GM12801 (cell line): ENCODE measurements around the gene MVB12A.

ENCODE experiments used
- TF ChIP-seq, protein P1 (sequence below): IDR thresholded peaks from one replicate; pipeline ENCODE4 v1.5.1; 2011; ENCODE audit warnings: control low read depth; ENCODE audit not compliant: insufficient read length; ENCODE audit errors: extremely low read depth

Gene MVB12A

DNA sequence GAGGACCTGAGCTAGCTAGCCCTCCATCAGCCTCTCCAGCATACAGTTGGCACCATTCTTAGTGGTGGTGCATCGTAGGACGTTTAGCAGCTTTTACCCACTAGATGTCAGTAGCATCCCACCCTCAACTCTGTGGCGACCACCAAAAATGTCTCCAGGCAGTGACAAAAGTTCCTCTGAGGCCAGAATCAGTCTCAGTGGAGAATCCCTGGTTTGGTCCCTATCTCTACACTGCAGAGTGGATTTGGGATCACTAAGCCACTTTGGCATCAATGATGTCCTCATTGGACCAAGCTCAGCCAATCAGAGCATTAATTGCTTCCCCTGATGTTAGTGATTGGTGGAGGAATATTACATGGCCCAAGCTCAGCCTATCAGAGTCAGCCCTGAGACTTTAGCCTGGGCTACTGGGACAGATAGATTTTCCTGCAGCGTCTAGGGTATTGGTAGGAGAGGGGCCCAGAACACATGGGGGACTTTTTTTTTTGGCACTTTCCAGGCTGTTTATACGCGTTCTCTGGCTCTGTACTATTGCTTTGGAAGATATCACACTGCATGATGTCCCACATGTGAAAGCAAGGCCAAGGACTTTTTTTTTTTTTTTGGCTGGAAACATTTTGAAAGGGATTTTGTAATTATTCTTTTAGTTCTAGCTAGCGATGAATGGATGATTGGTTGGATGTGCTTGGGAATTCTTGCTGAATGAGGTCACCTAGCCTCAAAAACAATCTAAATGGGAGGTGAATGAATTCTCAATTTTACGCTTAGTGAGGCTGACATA, 21.6 kb downstream of the MVB12A start:
- TF ChIP-seq, protein P1, sequence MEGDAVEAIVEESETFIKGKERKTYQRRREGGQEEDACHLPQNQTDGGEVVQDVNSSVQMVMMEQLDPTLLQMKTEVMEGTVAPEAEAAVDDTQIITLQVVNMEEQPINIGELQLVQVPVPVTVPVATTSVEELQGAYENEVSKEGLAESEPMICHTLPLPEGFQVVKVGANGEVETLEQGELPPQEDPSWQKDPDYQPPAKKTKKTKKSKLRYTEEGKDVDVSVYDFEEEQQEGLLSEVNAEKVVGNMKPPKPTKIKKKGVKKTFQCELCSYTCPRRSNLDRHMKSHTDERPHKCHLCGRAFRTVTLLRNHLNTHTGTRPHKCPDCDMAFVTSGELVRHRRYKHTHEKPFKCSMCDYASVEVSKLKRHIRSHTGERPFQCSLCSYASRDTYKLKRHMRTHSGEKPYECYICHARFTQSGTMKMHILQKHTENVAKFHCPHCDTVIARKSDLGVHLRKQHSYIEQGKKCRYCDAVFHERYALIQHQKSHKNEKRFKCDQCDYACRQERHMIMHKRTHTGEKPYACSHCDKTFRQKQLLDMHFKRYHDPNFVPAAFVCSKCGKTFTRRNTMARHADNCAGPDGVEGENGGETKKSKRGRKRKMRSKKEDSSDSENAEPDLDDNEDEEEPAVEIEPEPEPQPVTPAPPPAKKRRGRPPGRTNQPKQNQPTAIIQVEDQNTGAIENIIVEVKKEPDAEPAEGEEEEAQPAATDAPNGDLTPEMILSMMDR: no peak

DNA sequence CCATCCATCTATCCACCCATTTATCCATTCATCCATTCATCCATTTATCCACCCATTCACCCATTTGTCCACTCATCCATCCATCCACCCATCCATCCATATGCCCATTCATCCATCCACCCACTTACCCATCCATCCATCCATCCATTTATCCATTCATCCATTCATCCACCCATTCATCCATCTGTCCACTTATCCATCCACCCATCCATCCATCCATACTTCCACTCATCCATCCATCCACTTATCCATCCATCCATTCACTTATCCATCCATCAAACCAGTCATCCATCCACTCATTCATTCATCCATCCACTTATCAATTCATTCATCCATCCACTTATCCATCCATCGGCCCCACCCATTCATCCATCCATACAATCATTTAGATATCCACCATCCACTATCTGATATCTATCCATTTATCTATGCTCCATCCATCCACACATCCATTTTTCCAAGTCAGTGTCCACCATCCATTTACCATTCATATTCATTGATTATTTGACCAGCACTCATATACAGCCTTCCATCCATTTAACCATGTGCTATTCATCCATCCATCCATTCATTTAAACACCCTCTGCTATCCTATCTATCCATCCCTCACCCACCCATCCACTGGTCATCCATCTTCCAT, 25.8 kb downstream of the MVB12A start:
- TF ChIP-seq, protein P1: no peak

DNA sequence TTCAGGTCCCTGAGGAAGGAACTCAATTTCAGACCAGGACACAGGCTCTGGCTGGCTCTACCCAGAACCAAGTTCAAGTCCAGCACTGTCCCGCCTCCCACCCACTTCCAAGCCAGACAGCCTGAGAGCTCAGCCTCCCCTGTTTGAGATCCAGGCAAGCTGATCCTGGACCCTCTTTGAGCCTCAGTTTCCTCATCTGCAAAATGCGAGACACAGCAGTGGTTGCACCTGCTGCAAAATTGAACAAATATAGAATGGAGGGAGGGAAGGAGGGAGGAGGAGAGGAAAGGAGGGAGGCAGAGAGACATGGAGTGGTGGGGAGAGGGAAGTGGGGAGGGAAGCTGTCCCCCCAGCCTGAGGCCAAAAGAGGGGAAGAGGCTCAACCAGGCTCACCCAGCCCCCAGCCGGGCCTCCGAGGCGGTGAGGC, 27.9 kb downstream of the MVB12A start:
- TF ChIP-seq, protein P1: no peak

DNA sequence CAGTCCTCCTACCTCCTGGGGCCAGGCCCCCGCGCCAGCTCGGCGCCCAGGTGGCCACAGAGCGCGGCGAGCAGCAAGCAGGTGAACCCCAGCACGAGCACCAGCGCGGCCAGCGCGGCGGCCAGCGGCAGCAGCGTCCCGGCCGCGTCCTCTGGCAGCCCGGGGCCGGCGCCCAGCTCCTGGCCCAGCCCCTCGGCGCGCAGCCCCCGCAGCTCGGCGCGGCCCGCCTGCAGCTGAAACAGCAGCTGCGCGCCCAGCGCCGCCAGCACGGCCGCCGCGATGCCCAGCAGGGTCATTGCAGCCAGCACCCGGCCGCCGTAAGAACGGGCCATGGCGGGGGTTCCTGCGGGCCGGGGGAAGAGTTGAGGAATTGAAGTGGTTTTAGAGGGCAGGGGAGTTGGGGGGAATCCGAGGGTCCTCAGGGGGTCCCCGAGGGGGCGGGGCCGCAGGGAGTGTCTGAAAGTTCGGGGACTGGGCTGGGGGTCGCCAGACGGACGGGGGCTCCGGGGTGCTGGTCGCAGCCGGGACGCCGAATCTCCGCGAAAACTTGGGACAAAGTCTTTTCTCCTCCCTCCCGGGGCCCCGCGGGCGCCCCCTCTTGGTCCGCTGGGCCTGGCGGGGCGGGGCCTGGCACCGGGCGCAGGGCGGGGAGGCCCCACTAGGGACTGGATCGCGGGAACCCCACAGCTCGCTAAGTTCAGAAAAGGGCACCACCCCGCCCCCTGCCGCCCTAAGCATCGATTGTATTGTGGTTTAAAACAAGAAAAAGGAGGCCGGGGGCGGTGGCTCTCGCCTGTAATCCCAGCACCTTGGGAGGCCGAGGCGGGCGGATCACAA, 28.5 kb downstream of the MVB12A start, which contains the start of gene TMEM221:
TSS of gene TMEM221 (minus strand) at position 538 of the 837 bp plus-strand sequence. CDS start at position 332, 206 bp downstream.
- TF ChIP-seq, protein P1: no peak

DNA sequence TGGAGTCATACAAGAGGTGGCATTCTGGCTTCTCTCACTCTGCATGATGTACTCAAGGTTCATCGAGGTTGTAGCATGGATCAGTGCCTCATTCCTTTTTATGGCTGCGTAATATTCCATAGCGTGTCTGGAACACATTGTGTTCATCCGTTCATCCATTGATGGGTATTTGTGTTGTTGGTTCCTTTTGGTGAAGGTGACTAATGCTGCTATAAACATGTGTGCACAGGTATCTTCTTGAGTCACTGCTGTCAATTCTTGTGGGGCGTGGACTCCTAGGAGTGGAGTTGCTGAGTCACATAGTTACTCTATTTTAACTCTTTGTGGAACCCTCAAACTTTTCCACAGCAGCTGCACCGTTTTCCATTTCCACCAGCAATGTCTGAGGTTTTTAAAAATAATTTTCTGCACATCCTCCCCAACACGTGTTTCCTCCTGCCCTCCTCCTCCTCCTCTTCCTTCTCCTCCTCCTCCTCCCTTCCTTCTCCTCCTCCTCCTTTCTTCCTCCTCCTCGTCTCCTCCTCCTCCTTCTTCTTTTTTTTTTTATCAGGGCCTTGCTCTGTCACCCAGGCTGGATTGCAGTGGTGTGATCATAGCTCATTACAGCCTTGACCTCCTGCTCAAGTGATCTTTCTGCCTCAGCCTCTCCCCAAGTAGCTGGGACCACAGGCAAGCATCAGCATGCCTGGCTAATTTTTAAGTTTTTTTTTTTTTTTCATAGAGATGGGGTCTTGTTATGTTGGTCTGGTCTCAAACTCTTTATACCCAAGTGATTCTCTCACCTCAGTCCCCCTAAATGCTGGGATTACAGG, 30.6 kb downstream of the MVB12A start:
- TF ChIP-seq, protein P1: no peak

DNA sequence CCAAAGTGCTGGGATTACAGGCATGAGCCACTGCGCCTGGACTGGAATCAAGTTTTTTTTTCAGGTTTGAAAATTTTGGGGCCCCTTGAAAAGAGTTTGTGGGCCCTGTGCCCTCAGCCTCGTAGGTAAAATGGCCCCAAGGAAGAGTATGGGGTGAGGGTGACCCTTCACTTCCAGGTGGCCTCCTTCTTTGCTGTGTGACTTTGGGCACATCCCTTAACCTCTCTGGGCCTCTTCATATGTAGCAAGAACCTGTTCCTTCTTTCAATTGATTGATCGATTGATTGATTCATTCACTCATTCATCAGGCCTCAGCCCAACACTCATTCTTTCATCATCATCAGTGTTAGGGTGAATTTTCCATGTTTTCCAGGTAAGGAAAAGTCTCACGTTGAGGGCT, 32.0 kb downstream of the MVB12A start:
- TF ChIP-seq, protein P1: no peak
